ENCODE data around the gene SPOCD1. TPM values are rescaled to one million over a fixed set of nuclear protein-coding genes. Genes with fewer than 3 reads are reported as not detected.

The SPOCD1 gene
- total RNA-seq, 1 donor from 2014 or later, result 28.0 TPM

- peak overlapping the region; percentile 72 for H3K27ac ChIP-seq (ENCODE audit: low read depth, low read length)
- H3K4me3 Mint-ChIP-seq (ENCODE audit: unreplicated experiment), result peak overlapping the region; percentile 85
Measured at GRCh38 chr1:31798433-31799195, 17.2 kb downstream of the SPOCD1 start.

GRCh38 chr1:31798086-31798432, 17.8 kb downstream of the SPOCD1 start:
- Mint-ChIP-seq H3K9me3 (ENCODE audit: unreplicated experiment) (no peaks in the 10 kb centered on the region), H3K27ac (ENCODE audit: unreplicated experiment) (peak overlapping the region; percentile 78), H3K36me3 (ENCODE audit: low read depth, unreplicated experiment) (no peaks in the 10 kb centered on the region), H3K4me3 (ENCODE audit: unreplicated experiment) (peak overlapping the region; percentile 85), H3K27me3 (ENCODE audit: low read depth, unreplicated experiment) (peaks cover 3% of the 10 kb centered on the region), H3K4me1 (ENCODE audit: low read depth, unreplicated experiment) (peaks cover 20% of the 10 kb centered on the region)
- Histone ChIP-seq H3K4me2 (ENCODE audit: low read length) (peak overlapping the region; percentile 99), H3K9ac (ENCODE audit: low read length) (peak overlapping the region; percentile 94), H3K4me3 (ENCODE audit: insufficient read depth, low read depth, low read length) (peak overlapping the region; percentile 97), H3K79me2 (ENCODE audit: insufficient read depth, low read length) (peaks cover 53% of the 10 kb centered on the region), H3K9me3 (ENCODE audit: insufficient read depth, low read depth, low read length) (no peaks in the 10 kb centered on the region), H3K36me3 (ENCODE audit: insufficient read depth, low read length) (peaks cover 7% of the 10 kb centered on the region), H3K4me1 (ENCODE audit: insufficient read depth, low read length) (peaks cover 39% of the 10 kb centered on the region), H3K27ac (ENCODE audit: low read depth, low read length) (peak overlapping the region; percentile 72), H3K27me3 (ENCODE audit: insufficient read depth, low read length) (no peaks in the 10 kb centered on the region), H4K20me1 (ENCODE audit: insufficient read depth, low read length) (peaks cover 43% of the 10 kb centered on the region), H2AFZ (ENCODE audit: low read depth, low read length) (peak overlapping the region; percentile 19)
- TF ChIP-seq CTCF (IDR thresholded peaks at IDR 0.05; ENCODE audit: insufficient read depth, low read depth, low read length), result no peak
- TF ChIP-seq EZH2 (IDR thresholded peaks at IDR 0.05; ENCODE audit: insufficient read depth, low read length), result no peak
- FAIRE-seq, result no peak
- DNase-seq (ENCODE audit: low read depth), result no peak

More at GRCh38 chr1:31798433-31799195, 17.2 kb downstream of the SPOCD1 start:
- Histone ChIP-seq H3K4me1 (ENCODE audit: insufficient read depth, low read length) (peaks cover 38% of the 10 kb centered on the region), H3K9me3 (ENCODE audit: insufficient read depth, low read depth, low read length) (no peaks in the 10 kb centered on the region), H3K27me3 (ENCODE audit: insufficient read depth, low read length) (no peaks in the 10 kb centered on the region), H3K79me2 (ENCODE audit: insufficient read depth, low read length) (peaks cover 48% of the 10 kb centered on the region), H3K36me3 (ENCODE audit: insufficient read depth, low read length) (peaks cover 1% of the 10 kb centered on the region), H3K4me3 (ENCODE audit: insufficient read depth, low read depth, low read length) (peak overlapping the region; percentile 97), H3K4me2 (ENCODE audit: low read length) (peak overlapping the region; percentile 99), H2AFZ (ENCODE audit: low read depth, low read length) (peak overlapping the region; percentile 44), H3K9ac (ENCODE audit: low read length) (peak overlapping the region; percentile 94), H4K20me1 (ENCODE audit: insufficient read depth, low read length) (peaks cover 37% of the 10 kb centered on the region)
- peak overlapping the region; percentile 69 for H3K27ac Mint-ChIP-seq (ENCODE audit: unreplicated experiment)
- no peaks in the 10 kb centered on the region for H3K27me3 Mint-ChIP-seq (ENCODE audit: low read depth, unreplicated experiment)
- no peaks in the 10 kb centered on the region for H3K9me3 Mint-ChIP-seq (ENCODE audit: unreplicated experiment)
- FAIRE-seq, result peak; percentile 81
- no peak for TF ChIP-seq CTCF (IDR thresholded peaks at IDR 0.05; ENCODE audit: insufficient read depth, low read depth, low read length)
- no peak for TF ChIP-seq EZH2 (IDR thresholded peaks at IDR 0.05; ENCODE audit: insufficient read depth, low read length)
- peak; percentile 88 for DNase-seq (ENCODE audit: low read depth)
- H3K4me1 Mint-ChIP-seq (ENCODE audit: low read depth, unreplicated experiment), result peaks cover 20% of the 10 kb centered on the region
- H3K36me3 Mint-ChIP-seq (ENCODE audit: low read depth, unreplicated experiment), result no peaks in the 10 kb centered on the region

- Histone ChIP-seq H3K9ac (ENCODE audit: low read length) (peak overlapping the region; percentile 94), H3K27ac (ENCODE audit: low read depth, low read length) (peak overlapping the region; percentile 72), H3K27me3 (ENCODE audit: insufficient read depth, low read length) (no peaks in the 10 kb centered on the region), H3K79me2 (ENCODE audit: insufficient read depth, low read length) (peaks cover 55% of the 10 kb centered on the region), H3K4me3 (ENCODE audit: insufficient read depth, low read depth, low read length) (peak overlapping the region; percentile 97), H2AFZ (ENCODE audit: low read depth, low read length) (no peak overlapping the region), H3K9me3 (ENCODE audit: insufficient read depth, low read depth, low read length) (no peaks in the 10 kb centered on the region), H3K36me3 (ENCODE audit: insufficient read depth, low read length) (peaks cover 8% of the 10 kb centered on the region), H3K4me1 (ENCODE audit: insufficient read depth, low read length) (peaks cover 46% of the 10 kb centered on the region), H4K20me1 (ENCODE audit: insufficient read depth, low read length) (peaks cover 51% of the 10 kb centered on the region), H3K4me2 (ENCODE audit: low read length) (peak overlapping the region; percentile 99)
- no peak for DNase-seq (ENCODE audit: low read depth)
- Mint-ChIP-seq H3K4me3 (ENCODE audit: unreplicated experiment) (peak overlapping the region; percentile 85), H3K36me3 (ENCODE audit: low read depth, unreplicated experiment) (no peaks in the 10 kb centered on the region), H3K9me3 (ENCODE audit: unreplicated experiment) (no peaks in the 10 kb centered on the region), H3K27ac (ENCODE audit: unreplicated experiment) (peak overlapping the region; percentile 78), H3K27me3 (ENCODE audit: low read depth, unreplicated experiment) (peaks cover 3% of the 10 kb centered on the region), H3K4me1 (ENCODE audit: low read depth, unreplicated experiment) (peaks cover 20% of the 10 kb centered on the region)
- FAIRE-seq, result no peak
- TF ChIP-seq CTCF (IDR thresholded peaks at IDR 0.05; ENCODE audit: insufficient read depth, low read depth, low read length) (no peak), EZH2 (IDR thresholded peaks at IDR 0.05; ENCODE audit: insufficient read depth, low read length) (no peak)
Measured at GRCh38 chr1:31797216-31797615, 18.6 kb downstream of the SPOCD1 start.
